Spleen (tissue), 11 donors: ENCODE results near the gene FN1. TPM values are rescaled to one million over a fixed set of nuclear protein-coding genes. Genes with fewer than 3 reads are reported as not detected.

Experiments
- DNase-seq: peaks from one replicate; pipeline ENCODE4 v3.0.0-alpha.2; 2020
- H3K27ac ChIP-seq, 8 donors: fragments of 200-600 bp; sonication (generic) in 7 of 8; 1 replicate in 4 of 8; 2 replicates in 4 of 8; pipeline versions ENCODE4 v1.5.0 to v1.8.0; 2016 to 2021; ENCODE audit warnings: inconsistent platforms in 4 of 8, mild to moderate bottlenecking in 4 of 8, moderate library complexity in 1 of 8
- H3K27me3 ChIP-seq, 7 donors: fragments of 200-600 bp; sonication (generic) in 6 of 7; replicated peaks in 1 of 7; 1 replicate in 4 of 7; 2 replicates in 3 of 7; pipeline versions ENCODE4 v1.5.0 to v1.8.0; 2016 to 2021; ENCODE audit warnings: inconsistent platforms in 3 of 7, mild to moderate bottlenecking in 1 of 7
- H3K36me3 ChIP-seq, 6 donors: fragments of 200-600 bp; sonication (generic) in 5 of 6; 1 replicate in 4 of 6; 2 replicates in 2 of 6; pipeline versions ENCODE4 v1.5.0 to v1.8.0; 2016 to 2021; ENCODE audit warnings: inconsistent platforms in 2 of 6
- H3K4me1 ChIP-seq, 6 donors: fragments of 200-600 bp; sonication (generic) in 5 of 6; 1 replicate in 3 of 6; 2 replicates in 3 of 6; pipeline versions ENCODE4 v1.5.0 to v1.8.0; 2016 to 2021; ENCODE audit warnings: inconsistent platforms in 3 of 6
- H3K4me3 ChIP-seq, 8 donors: fragments of 200-600 bp; sonication (generic) in 7 of 8; 1 replicate in 4 of 8; 2 replicates in 4 of 8; pipeline versions ENCODE4 v1.5.0 to v1.8.0; 2016 to 2021; ENCODE audit warnings: inconsistent platforms in 4 of 8, mild to moderate bottlenecking in 4 of 8, moderate library complexity in 2 of 8
- H3K9me3 ChIP-seq, 8 donors: fragments of 200-600 bp; sonication (generic) in 7 of 8; 1 replicate in 4 of 8; 2 replicates in 4 of 8; pipeline versions ENCODE4 v1.5.0 to v1.8.0; 2016 to 2021; ENCODE audit warnings: inconsistent platforms in 4 of 8
- CTCF ChIP-seq, 11 experiments: fragments of 200-600 bp in 7 of 11; fragments of 450-650 bp in 4 of 11; sonication (generic) in 4 of 11; IDR thresholded peaks in 8 of 11; conservative IDR thresholded peaks in 3 of 11; 1 replicate in 7 of 11; 2 replicates in 4 of 11; pipeline versions ENCODE4 v1.4.0 to v1.8.0; 2016 to 2021; ENCODE audit warnings: antibody characterized with exemption in 11 of 11, inconsistent platforms in 4 of 11, mild to moderate bottlenecking in 1 of 11
- POLR2A ChIP-seq, 3 donors: fragments of 450-650 bp; IDR thresholded peaks; one replicate each; pipeline ENCODE4 v1.5.1; 2017; ENCODE audit warnings: antibody characterized with exemption in 3 of 3, mild to moderate bottlenecking in 1 of 3
- POLR2AphosphoS5 ChIP-seq, 3 donors: sonication (generic); formaldehyde crosslinking; IDR thresholded peaks; one replicate each; pipeline ENCODE4 v1.5.1; 2017; ENCODE audit warnings: antibody characterized with exemption in 3 of 3
- WGBS, 5 donors: extraction: QIAGEN DNeasy Blood & Tissue Kit in 3 of 5; methylation state at CpG; one replicate each; pipeline versions ENCODE4 v1.1.5 to v1.1.7; 2013 to 2018; 5-methylcytosine and 5-hydroxymethylcytosine counted together
- intact Hi-C: fragments of 100-400 bp; cut with DNase I; formaldehyde crosslinking; loops from one replicate; pipeline ENCODE4 v1.15.0; 2023; ENCODE audit warnings: low total_unique reads
- polyA plus RNA-seq, 3 donors: library from polyadenylated mRNA; stranded (reverse); fragments of 200-250 nt; gene quantifications; one replicate each; pipeline ENCODE4 v1.2.1, GENCODE V29; 2013
- total RNA-seq, 7 donors: library from RNA; depleted of rRNA in 3 of 7; stranded (reverse); fragments of >200 nt in 3 of 7; fragmentation: NEBNext Ultra II Directional in 4 of 7; extraction: Animal tissue kit (Norgen Biotek cat#: 25700) in 4 of 7; gene quantifications; one replicate each; pipeline versions ENCODE4 v1.1.0 to v1.2.1, GENCODE V29; 2016 to 2021
- donor health status: healthy with polysubstance abuse.
- donor health status: DM: no; HTN: no; CAD: no; lungs with moderate emphysema.
- donor health status: DM: no; HTN: no; CAD: no.
- donor health status: Bipolar disorder and iron deficiency.
- donor health status: healthy.
- donor health status: DM: no; HTN: no; CAD: no.
- donor health status: DM: yes; HTN: yes; CAD: no.

Gene FN1
- total and polyA plus RNA-seq, 10 donors: 28.0 to 104 (median 35.8) TPM

- Histone ChIP-seq H3K36me3 (no peaks in the 10 kb centered on the region), H3K4me3 (no peak overlapping the region), H3K27ac (no peak overlapping the region), H3K9me3 (no peaks in the 10 kb centered on the region), H3K4me1 (no peaks in the 10 kb centered on the region), H3K27me3 (no peaks in the 10 kb centered on the region)
- intact Hi-C loops: no loop called here
- TF ChIP-seq POLR2AphosphoS5 (IDR thresholded peaks at IDR 0.05) (no peak), CTCF (IDR thresholded peaks at IDR 0.05 in 8 of 11, conservative IDR thresholded peaks at IDR 0.05 in 3 of 11) (no peak), POLR2A (IDR thresholded peaks at IDR 0.05) (no peak)
- WGBS, 5 donors: 78 to 88% (median 83%) methylated on average over 5 of the region's 5 CpGs
- DNase-seq: no peak
Measured at GRCh38 chr2:215391531-215391930, 44.3 kb downstream of the FN1 start.

- Histone ChIP-seq H3K36me3 (no peaks in the 10 kb centered on the region), H3K4me1 (no peaks in the 10 kb centered on the region), H3K9me3 (no peaks in the 10 kb centered on the region), H3K27ac (no peak overlapping the region), H3K27me3 (no peaks in the 10 kb centered on the region), H3K4me3 (no peak overlapping the region)
- intact Hi-C loops: no loop called here
- no peak for DNase-seq
- no peak for TF ChIP-seq POLR2A (IDR thresholded peaks at IDR 0.05)
- no peak for TF ChIP-seq POLR2AphosphoS5 (IDR thresholded peaks at IDR 0.05)
- no peak for TF ChIP-seq CTCF (IDR thresholded peaks at IDR 0.05 in 8 of 11, conservative IDR thresholded peaks at IDR 0.05 in 3 of 11)
- 88 to 96% (median 91%) methylated on average over 2 of the region's 2 CpGs for WGBS, 5 donors
Measured at GRCh38 chr2:215390550-215390913, 45.3 kb downstream of the FN1 start.

GRCh38 chr2:215388002-215388728 lies 47.7 kb downstream of the FN1 start:
- Histone ChIP-seq H3K4me3 (no peak overlapping the region), H3K27me3 (no peaks in the 10 kb centered on the region), H3K27ac (no peak overlapping the region), H3K36me3 (no peaks in the 10 kb centered on the region), H3K9me3 (no peaks in the 10 kb centered on the region), H3K4me1 (no peaks in the 10 kb centered on the region)
- TF ChIP-seq POLR2A (IDR thresholded peaks at IDR 0.05): no peak
- DNase-seq: no peak
- intact Hi-C loops: no loop called here
- WGBS, 5 donors: 85 to 95% (median 89%) methylated on average over 7 of the region's 7 CpGs

- Histone ChIP-seq H3K36me3 (no peaks in the 10 kb centered on the region), H3K27ac (no peak overlapping the region), H3K27me3 (no peaks in the 10 kb centered on the region), H3K4me3 (no peak overlapping the region), H3K9me3 (no peaks in the 10 kb centered on the region), H3K4me1 (no peaks in the 10 kb centered on the region)
- WGBS, 5 donors: 93 to 97% (median 95%) methylated on average over 7 of the region's 7 CpGs
- no peak for TF ChIP-seq CTCF (IDR thresholded peaks at IDR 0.05 in 8 of 11, conservative IDR thresholded peaks at IDR 0.05 in 3 of 11)
- TF ChIP-seq POLR2AphosphoS5 (IDR thresholded peaks at IDR 0.05): no peak
- TF ChIP-seq POLR2A (IDR thresholded peaks at IDR 0.05): no peak
- intact Hi-C loops: no loop called here
- DNase-seq: no peak
Measured at GRCh38 chr2:215386566-215386965, 49.3 kb downstream of the FN1 start.
